G401 (cell line): Measurements from ENCODE around the gene TRMT5. TPM values are rescaled to one million over a fixed set of nuclear protein-coding genes. Genes with fewer than 3 reads are reported as not detected.

ENCODE experiments used
- total RNA-seq: library from RNA; depleted of rRNA; stranded (reverse); fragments of >200 nt; shearing (Covaris generic); gene quantifications from 2 replicates; pipeline ENCODE4 v1.2.3, GENCODE V29; 2014; rRNA removed

TRMT5 gene
- total RNA-seq, 1 experiment from 2014 or later = 23.5 TPM

Other genes starting within 250 kb of the TRMT5 start
- 115 and 185 TPM in 2 replicates for gene MNAT1, start 246.3 kb downstream of the TRMT5 start, total RNA-seq
- gene SLC38A6, start 166 bp upstream of the TRMT5 start, total RNA-seq = 36.1 and 43.1 TPM in 2 replicates